BE2C (cell line): ENCODE measurements around the gene E2F1.

ENCODE experiments used
- DNase-seq: peaks from one replicate; pipeline ENCODE4 v3.0.0-alpha.2; 2020
- H3K27me3 ChIP-seq: fragments of 250-450 bp; sonication (Bioruptor Pico); 2 replicates; pipeline ENCODE4 v1.5.1; 2020; ENCODE audit warnings: mild to moderate bottlenecking
- H3K36me3 ChIP-seq: fragments of 250-450 bp; sonication (Bioruptor Pico); 2 replicates; pipeline ENCODE4 v1.5.1; 2020; ENCODE audit warnings: mild to moderate bottlenecking
- H3K4me1 ChIP-seq: fragments of 250-450 bp; sonication (Bioruptor Pico); 2 replicates; pipeline ENCODE4 v1.5.1; 2020
- H3K4me3 ChIP-seq: 2 replicates; pipeline ENCODE4 v1.5.1; 2011; ENCODE audit warnings: low read depth, low read length
- H3K9me3 ChIP-seq: fragments of 250-450 bp; sonication (Bioruptor Pico); 2 replicates; pipeline ENCODE4 v1.5.1; 2020
- TF ChIP-seq, protein P1 (sequence below): IDR thresholded peaks from 2 replicates; pipeline ENCODE4 v1.5.1; 2012; ENCODE audit warnings: mild to moderate bottlenecking, low read depth, low read length

E2F1 gene

DNA sequence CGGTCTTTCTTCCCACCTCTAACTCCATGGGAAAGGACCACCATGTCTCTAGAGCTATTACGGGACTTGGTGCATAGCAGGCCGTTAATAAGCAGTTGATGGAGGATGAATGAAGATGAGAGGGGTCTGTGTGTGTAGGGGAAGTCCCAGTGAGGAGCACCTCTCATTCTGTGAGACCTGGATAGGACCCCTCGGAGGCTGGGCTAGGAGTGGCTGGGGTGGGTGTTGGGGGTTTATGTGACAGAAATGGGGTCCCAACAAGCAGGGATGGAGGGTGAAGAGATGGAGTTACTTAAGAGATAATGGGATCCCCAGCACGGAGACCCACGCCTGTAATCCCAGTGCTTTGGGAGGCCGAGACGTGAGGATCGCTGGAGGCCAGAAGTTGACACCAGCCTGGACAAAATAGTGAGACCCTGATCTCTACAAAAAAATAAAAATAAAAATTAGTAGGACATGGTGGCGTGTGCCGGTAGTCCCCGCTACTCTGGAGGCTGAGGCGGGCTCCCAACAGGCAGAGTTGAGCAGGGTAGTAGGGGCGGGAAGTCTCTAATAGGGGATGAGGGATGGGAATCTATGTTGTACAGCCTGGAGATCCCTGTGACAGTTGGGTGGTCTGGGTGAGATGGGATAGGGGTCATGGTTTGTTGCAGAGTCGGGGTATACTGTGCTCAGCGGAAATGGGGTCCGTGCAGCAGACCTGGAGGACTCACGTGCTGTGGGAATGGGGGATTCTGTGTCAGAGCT lies 44.9 kb upstream of the E2F1 start:
- DNase-seq: no peak
- Histone ChIP-seq H3K4me3 (peak overlapping the region; percentile 45), H3K9me3 (no peaks in the 10 kb centered on the region; the same call in 1 of the 2 replicates), H3K36me3 (no peaks in the 10 kb centered on the region), H3K27me3 (no peaks in the 10 kb centered on the region), H3K4me1 (no peaks in the 10 kb centered on the region)
- TF ChIP-seq, protein P1, sequence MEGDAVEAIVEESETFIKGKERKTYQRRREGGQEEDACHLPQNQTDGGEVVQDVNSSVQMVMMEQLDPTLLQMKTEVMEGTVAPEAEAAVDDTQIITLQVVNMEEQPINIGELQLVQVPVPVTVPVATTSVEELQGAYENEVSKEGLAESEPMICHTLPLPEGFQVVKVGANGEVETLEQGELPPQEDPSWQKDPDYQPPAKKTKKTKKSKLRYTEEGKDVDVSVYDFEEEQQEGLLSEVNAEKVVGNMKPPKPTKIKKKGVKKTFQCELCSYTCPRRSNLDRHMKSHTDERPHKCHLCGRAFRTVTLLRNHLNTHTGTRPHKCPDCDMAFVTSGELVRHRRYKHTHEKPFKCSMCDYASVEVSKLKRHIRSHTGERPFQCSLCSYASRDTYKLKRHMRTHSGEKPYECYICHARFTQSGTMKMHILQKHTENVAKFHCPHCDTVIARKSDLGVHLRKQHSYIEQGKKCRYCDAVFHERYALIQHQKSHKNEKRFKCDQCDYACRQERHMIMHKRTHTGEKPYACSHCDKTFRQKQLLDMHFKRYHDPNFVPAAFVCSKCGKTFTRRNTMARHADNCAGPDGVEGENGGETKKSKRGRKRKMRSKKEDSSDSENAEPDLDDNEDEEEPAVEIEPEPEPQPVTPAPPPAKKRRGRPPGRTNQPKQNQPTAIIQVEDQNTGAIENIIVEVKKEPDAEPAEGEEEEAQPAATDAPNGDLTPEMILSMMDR: no peak

DNA sequence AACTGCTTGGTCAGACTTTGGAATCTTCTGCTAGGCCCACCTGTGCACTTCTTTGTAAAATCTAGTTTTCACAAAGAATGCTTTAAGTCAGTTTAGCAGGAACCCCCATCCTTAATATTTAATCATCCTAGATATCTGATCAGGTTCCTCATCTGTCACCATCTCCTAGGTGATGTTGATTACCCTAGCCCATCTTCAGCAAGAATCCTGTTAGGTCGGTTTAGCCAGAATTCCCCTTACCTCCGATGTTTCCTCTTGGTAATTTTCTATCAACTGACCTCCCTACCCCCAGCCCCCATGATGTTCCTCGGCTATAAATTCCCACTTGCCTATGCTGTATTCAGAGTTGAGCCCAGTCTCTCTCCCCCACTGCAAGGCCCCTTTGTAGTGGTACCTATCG lies 42.9 kb upstream of the E2F1 start:
- TF ChIP-seq, protein P1: no peak

DNA sequence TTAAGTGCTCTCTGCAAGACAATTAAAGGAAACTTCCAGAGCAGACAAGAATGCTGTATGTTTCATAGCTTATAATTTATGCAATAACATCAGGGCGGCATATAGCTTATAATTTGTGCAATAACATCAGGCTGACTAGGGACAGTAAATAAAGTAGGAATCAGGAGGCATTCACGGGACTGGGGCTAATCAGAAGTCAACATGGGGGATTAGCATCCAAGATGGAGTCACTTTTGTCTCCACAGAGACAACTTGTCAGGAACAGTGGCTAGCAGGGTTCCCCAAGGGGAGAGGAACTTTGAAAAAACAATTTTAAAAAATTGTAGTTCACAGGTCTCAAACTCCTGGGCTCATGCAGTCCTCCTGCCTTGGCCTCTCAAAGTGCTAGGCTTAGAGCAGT lies 42.3 kb upstream of the E2F1 start:
- Histone ChIP-seq H3K36me3 (no peaks in the 10 kb centered on the region), H3K9me3 (no peaks in the 10 kb centered on the region), H3K4me1 (no peaks in the 10 kb centered on the region), H3K27me3 (no peaks in the 10 kb centered on the region), H3K4me3 (no peak overlapping the region)
- no peak for DNase-seq
- TF ChIP-seq, protein P1: no peak

More for the DNA sequence above, 42.9 kb upstream of the E2F1 start:
- no peak for DNase-seq
- H3K27me3 ChIP-seq: no peaks in the 10 kb centered on the region
- H3K4me3 ChIP-seq: no peak overlapping the region
- H3K9me3 ChIP-seq: no peaks in the 10 kb centered on the region; the same call in 1 of the 2 replicates
- H3K4me1 ChIP-seq: no peaks in the 10 kb centered on the region
- no peaks in the 10 kb centered on the region for H3K36me3 ChIP-seq

DNA sequence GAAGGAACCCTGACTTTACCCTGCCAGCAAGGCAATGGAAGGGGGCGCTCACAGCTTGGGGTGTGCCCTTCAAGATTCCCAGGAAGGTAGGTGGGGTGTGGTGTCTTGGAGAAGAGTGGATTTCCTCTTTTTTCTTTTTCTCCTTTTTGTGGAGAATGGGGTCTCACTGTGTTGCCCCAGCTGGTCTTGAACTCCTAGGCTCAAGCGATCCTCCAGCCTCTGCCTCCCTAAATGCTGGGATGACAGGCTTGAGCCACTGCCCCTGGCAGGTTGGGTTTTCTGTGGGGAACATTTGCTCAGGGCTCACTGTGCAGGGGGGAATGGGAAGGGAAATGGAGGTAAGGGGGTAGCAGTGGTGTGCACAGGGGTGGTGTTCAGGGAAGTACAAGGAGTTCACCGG lies 41.6 kb upstream of the E2F1 start:
- no peak for DNase-seq
- no peaks in the 10 kb centered on the region for H3K4me1 ChIP-seq
- H3K36me3 ChIP-seq: no peaks in the 10 kb centered on the region
- H3K4me3 ChIP-seq: no peak overlapping the region
- no peaks in the 10 kb centered on the region for H3K9me3 ChIP-seq
- TF ChIP-seq, protein P1: no peak
- H3K27me3 ChIP-seq: no peaks in the 10 kb centered on the region

DNA sequence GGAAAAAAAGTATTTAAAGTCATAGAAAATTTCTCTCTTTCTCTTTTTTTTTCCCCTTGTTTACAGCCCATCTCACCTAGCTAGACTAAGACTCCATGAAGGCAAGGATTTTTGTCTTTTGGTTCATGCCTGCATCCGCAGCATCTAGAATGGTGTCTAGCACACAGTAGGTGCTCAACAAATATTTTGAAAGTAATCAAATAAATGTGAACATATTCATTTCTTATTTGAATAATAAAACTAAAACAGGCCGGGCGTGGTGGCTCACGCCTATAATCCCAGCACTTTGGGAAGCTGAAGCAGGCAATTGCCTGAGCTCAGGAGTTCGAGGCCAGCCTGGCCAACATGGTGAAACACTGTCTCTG lies 40.9 kb upstream of the E2F1 start:
- TF ChIP-seq, protein P1: no peak
- no peaks in the 10 kb centered on the region for H3K9me3 ChIP-seq
- no peaks in the 10 kb centered on the region for H3K36me3 ChIP-seq
- no peaks in the 10 kb centered on the region for H3K27me3 ChIP-seq
- H3K4me1 ChIP-seq: no peaks in the 10 kb centered on the region
- no peak for DNase-seq
- no peak overlapping the region for H3K4me3 ChIP-seq

DNA sequence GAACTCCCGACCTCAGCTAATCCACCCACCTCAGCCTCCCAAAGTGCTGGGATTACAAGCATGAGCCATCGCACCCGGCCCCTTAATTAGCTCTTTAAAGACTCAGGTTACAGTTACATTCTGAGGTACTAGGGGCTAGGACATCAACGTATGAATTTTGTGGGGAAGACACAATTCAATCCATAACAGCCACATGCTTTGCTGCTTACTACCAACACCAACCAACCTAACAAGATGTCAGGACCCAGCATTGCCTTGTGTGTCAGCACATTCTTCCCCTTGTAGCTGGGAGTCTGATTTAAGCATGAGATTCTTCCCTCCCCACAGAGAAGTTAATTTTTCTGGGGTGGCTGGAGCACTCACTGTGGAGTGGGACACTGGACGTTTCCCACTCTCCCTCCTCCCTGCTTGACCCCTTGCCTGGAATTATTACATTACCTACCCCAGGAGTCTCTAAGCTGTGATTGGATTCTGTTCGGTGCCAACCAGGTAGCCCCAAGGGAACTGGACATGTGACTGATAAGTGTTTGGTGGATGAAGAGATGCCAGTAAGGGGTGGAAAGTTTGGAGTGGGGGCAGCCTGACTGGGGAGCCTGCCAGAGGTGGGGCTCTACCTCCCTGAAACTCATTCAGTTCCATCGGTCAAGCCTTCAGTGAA lies 39.6 kb upstream of the E2F1 start:
- no peaks in the 10 kb centered on the region for H3K36me3 ChIP-seq

More for the DNA sequence above, 39.6 kb upstream of the E2F1 start:
- no peak for DNase-seq
- no peaks in the 10 kb centered on the region for H3K4me1 ChIP-seq
- H3K9me3 ChIP-seq: no peaks in the 10 kb centered on the region
- TF ChIP-seq, protein P1: no peak
- no peak overlapping the region for H3K4me3 ChIP-seq
- no peaks in the 10 kb centered on the region for H3K27me3 ChIP-seq
